ENCODE results near the gene TICAM1.
"Not testable (repeated sequence)": the region's sequence is repeated elsewhere in the genome, so short reads cannot be mapped to it uniquely, and the experiment has no call there.

TICAM1 gene

DNA sequence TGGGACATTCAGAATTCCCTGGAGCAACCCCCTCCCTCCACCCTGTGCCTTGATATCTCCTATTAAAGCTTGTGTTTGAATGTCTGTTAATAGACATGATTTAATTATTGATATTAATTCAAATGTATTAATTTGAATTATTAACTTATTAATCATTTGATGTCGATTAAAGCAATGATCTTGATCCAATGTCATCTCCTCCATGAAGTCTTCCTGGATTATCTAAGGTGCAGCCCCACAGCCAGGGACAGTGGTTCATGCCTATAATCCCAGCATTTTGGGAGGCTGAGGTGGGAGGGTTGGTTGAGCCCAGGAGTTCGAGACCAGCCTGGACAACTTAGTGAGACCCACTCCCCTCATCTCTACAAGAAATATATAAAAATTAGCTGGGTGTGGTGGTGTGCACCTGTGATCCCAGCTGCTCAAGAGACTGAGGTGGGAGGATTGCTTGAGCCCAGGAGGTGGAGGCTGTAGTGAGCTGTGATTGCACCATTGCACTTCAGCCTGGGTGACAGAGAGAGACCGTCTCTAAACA lies 30.4 kb downstream of the TICAM1 start:
- no peak overlapping the region for H3K4me3 ChIP-seq (ENCODE audit: low read depth, low read length)
- DNase-seq (ENCODE audit: low read depth, low spot score): no peak
- ChIA-PET CTCF (interaction anchor here (4.1 to 13.3 kb wide), 4 partner anchors 9 to 228 kb away, joined by 42 to 246 read pairs (median 60); partner anchors contain the start of gene FEM1A), POLR2A (no interaction called here)
- TF ChIP-seq, protein P1, sequence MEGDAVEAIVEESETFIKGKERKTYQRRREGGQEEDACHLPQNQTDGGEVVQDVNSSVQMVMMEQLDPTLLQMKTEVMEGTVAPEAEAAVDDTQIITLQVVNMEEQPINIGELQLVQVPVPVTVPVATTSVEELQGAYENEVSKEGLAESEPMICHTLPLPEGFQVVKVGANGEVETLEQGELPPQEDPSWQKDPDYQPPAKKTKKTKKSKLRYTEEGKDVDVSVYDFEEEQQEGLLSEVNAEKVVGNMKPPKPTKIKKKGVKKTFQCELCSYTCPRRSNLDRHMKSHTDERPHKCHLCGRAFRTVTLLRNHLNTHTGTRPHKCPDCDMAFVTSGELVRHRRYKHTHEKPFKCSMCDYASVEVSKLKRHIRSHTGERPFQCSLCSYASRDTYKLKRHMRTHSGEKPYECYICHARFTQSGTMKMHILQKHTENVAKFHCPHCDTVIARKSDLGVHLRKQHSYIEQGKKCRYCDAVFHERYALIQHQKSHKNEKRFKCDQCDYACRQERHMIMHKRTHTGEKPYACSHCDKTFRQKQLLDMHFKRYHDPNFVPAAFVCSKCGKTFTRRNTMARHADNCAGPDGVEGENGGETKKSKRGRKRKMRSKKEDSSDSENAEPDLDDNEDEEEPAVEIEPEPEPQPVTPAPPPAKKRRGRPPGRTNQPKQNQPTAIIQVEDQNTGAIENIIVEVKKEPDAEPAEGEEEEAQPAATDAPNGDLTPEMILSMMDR (IDR thresholded peaks at IDR 0.05; ENCODE audit: insufficient read depth, low read length, missing control alignments): no peak

DNA sequence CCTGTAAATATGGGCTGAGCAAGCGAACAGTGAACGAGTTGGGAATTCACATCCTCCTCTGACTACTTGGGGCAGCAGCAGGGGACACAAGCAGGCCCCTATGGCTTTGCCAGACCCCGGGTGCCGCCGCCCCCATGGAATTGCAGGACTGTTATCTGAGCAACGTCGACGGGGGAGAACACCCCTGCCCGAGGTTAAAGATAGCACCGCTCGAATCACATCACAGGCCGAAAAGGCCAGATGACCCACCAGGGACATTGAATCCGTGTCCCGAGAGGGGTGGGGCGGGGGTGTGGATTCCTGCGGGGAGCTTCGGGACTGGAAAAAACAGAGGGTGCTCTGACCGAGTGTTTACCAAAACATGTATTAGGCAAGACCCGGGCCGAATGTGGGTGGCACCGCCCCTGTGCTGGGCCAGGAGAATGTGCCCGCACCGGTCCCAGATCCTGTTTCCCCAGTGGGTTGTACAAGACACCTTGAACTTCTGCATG lies 30.9 kb downstream of the TICAM1 start:
- CTCF ChIA-PET: interaction anchor here (4.1 to 13.3 kb wide), 4 partner anchors 9 to 229 kb away, joined by 42 to 246 read pairs (median 60); partner anchors contain the start of gene FEM1A
- TF ChIP-seq, protein P1 (IDR thresholded peaks at IDR 0.05; ENCODE audit: insufficient read depth, low read length, missing control alignments): no peak
- POLR2A ChIA-PET: interaction anchor here (0.6 kb wide), 1 partner anchor 1566 kb away, joined by 3 read pairs; no protein-coding TSS in a partner anchor

DNA sequence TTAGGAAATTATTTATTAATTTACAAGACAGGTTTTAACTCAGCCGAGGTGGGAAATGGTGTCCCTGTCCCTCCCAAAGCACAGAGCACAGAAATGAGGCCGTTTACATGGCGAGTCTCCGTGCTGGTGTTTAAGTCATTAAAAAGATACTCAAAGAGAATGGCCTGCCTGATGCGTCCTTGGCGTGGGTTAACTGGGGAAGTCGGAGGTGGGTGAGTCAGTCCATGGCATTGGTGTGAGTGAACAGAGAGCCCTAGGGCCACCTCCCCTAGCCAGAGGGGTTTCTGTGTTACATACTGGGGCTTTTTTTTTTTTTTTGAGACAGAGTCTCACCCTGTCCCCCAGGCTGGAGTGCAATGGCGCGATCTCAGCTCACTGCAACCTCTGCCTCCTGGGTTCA lies 36.1 kb downstream of the TICAM1 start:
- DNase-seq (ENCODE audit: low read depth, low spot score): no peak
- CTCF ChIA-PET: interaction anchor here (1.5 to 10.5 kb wide), 2 partner anchors 15 to 66 kb away, joined by 4 to 315 read pairs; partner anchors contain the start of gene DPP9
- POLR2A ChIA-PET: no interaction called here

More for the DNA sequence above, 30.9 kb downstream of the TICAM1 start:
- no peak overlapping the region for H3K4me3 ChIP-seq (ENCODE audit: low read depth, low read length)
- no peak for DNase-seq (ENCODE audit: low read depth, low spot score)

DNA sequence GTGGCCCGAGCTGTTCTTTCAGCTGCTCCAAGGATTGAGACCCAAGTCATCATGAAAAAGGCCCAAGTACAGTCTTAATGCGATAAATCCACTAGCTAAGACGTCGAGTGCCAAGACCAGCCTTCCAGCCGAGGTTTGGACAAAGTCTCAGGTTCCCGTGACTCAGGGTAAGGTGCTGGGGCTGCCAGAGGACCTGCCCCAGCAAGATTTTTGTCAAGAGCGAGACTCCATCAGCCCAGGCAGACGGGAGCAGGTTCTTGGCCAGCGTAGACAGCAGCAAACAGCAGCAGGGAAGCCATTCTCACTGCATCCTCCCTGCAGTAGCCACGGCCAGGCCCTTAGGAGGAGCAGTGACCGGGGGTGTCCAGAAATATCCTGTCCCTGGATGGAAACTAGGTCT lies 36.5 kb downstream of the TICAM1 start:
- no peak for DNase-seq (ENCODE audit: low read depth, low spot score)
- ChIA-PET CTCF (interaction anchor here (1.5 to 10.5 kb wide), 2 partner anchors 15 to 65 kb away, joined by 4 to 315 read pairs; partner anchors contain the start of gene DPP9), POLR2A (no interaction called here)
- TF ChIP-seq, protein P1 (IDR thresholded peaks at IDR 0.05; ENCODE audit: insufficient read depth, low read length, missing control alignments): no peak
- H3K4me3 ChIP-seq (ENCODE audit: low read depth, low read length): no peak overlapping the region

More for the DNA sequence above, 36.1 kb downstream of the TICAM1 start:
- no peak overlapping the region for H3K4me3 ChIP-seq (ENCODE audit: low read depth, low read length)
- TF ChIP-seq, protein P1 (IDR thresholded peaks at IDR 0.05; ENCODE audit: insufficient read depth, low read length, missing control alignments): no peak

DNA sequence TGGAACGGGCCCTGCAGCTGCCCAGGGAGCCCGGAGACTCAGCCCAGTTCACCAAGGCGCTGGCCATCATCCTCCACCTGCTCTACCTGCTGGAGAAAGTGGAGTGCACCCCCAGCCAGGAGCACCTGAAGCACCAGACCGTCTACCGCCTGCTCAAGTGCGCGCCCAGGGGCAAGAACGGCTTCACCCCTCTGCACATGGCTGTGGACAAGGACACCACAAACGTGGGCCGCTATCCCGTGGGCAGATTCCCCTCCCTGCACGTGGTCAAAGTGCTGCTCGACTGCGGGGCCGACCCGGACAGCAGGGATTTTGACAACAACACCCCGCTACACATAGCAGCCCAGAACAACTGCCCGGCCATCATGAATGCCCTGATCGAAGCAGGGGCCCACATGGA lies 38.2 kb downstream of the TICAM1 start:
- POLR2A ChIA-PET; DNase-seq (ENCODE audit: low read depth, low spot score); H3K4me3 ChIP-seq (ENCODE audit: low read depth, low read length): not testable (repeated sequence)
- CTCF ChIA-PET: interaction anchor here (5.3 to 10.5 kb wide), 2 partner anchors 9 to 64 kb away, joined by 45 to 315 read pairs; partner anchors contain the start of gene DPP9

DNA sequence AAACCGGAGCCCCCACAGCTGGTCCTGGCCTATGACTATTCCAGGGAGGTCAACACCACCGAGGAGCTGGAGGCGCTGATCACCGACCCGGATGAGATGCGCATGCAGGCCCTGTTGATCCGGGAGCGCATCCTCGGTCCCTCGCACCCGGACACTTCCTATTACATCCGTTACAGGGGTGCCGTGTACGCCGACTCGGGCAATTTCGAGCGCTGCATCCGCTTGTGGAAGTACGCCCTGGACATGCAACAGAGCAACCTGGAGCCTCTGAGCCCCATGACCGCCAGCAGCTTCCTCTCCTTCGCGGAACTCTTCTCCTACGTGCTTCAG lies 38.7 kb downstream of the TICAM1 start:
- DNase-seq (ENCODE audit: low read depth, low spot score); POLR2A ChIA-PET: not testable (repeated sequence)
- CTCF ChIA-PET: interaction anchor here (4.0 to 10.5 kb wide), 3 partner anchors 10 to 63 kb away, joined by 22 to 315 read pairs (median 45); partner anchors contain the start of gene DPP9
- H3K4me3 ChIP-seq (ENCODE audit: low read depth, low read length): peak overlapping the region; percentile 76

DNA sequence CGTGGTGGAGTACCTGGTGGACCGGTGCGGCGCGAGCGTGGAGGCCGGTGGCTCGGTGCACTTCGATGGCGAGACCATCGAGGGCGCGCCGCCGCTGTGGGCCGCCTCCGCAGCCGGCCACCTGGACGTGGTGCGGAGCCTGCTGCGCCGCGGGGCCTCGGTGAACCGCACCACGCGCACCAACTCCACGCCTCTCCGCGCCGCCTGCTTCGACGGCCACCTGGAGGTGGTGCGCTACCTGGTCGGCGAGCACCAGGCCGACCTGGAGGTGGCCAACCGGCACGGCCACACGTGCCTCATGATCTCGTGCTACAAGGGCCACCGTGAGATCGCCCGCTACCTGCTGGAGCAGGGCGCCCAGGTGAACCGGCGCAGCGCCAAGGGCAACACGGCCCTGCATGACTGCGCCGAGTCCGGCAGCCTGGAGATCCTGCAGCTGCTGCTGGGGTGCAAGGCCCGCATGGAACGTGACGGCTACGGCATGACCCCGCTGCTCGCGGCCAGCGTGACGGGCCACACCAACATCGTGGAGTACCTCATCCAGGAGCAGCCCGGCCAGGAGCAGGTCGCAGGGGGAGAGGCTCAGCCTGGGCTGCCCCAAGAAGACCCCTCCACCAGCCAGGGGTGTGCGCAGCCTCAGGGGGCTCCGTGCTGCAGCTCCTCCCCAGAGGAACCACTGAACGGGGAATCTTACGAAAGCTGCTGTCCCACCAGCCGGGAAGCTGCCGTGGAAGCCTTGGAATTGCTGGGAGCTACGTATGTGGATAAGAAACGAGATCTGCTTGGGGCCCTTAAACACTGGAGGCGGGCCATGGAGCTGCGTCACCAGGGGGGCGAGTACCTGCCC lies 39.3 kb downstream of the TICAM1 start:
- POLR2A ChIA-PET: interaction anchor here (0.5 to 1.3 kb wide), 7 partner anchors 19 to 119 kb away, joined by 3 to 5 read pairs (median 4); partner anchors contain the start of gene PLIN3
- not testable (repeated sequence) for DNase-seq (ENCODE audit: low read depth, low spot score)
- CTCF ChIA-PET: interaction anchor here (1.2 to 10.5 kb wide), 9 partner anchors 10 to 233 kb away, joined by 3 to 315 read pairs (median 17); partner anchors contain the start of gene DPP9
- H3K4me3 ChIP-seq (ENCODE audit: low read depth, low read length): peak overlapping the region; percentile 76
